Calu3 (cell line): ENCODE results near the gene AGBL5. TPM values are rescaled to one million over a fixed set of nuclear protein-coding genes. Genes with fewer than 3 reads are reported as not detected.

ENCODE experiments used
- BruUV-seq: library from RNA; stranded (reverse); fragments of 400-500 nt; replicated peaks from 2 replicates; lab custom pipeline; 2021; lab: Mats Ljungman, UMichigan
- CTCF ChIA-PET: fragments of 300-600 bp; sonication (Branson Sonifier 250); formaldehyde crosslinking; loops from one replicate; lab custom pipeline; 2022; ENCODE audit warnings: antibody characterized with exemption; lab: Charles Lee
- DNase-seq: peaks from one replicate; pipeline ENCODE4 v3.0.0; 2022
- H3K27ac Mint-ChIP-seq: one replicate; pipeline ENCODE4 v1.8.0; 2022; ENCODE audit warnings: mixed read lengths; ENCODE audit not compliant: unreplicated experiment
- H3K27me3 Mint-ChIP-seq: one replicate; pipeline ENCODE4 v1.8.0; 2022; ENCODE audit warnings: mixed read lengths; ENCODE audit not compliant: unreplicated experiment
- H3K36me3 Mint-ChIP-seq: one replicate; pipeline ENCODE4 v1.8.0; 2022; ENCODE audit warnings: mild to moderate bottlenecking, moderate library complexity, mixed read lengths; ENCODE audit not compliant: insufficient read depth, unreplicated experiment
- H3K4me1 Mint-ChIP-seq: one replicate; pipeline ENCODE4 v1.8.0; 2022; ENCODE audit warnings: mild to moderate bottlenecking, low read depth, mixed read lengths; ENCODE audit not compliant: unreplicated experiment
- H3K4me3 Mint-ChIP-seq: one replicate; pipeline ENCODE4 v1.8.0; 2022; ENCODE audit warnings: mild to moderate bottlenecking, low read depth, moderate library complexity, mixed read lengths; ENCODE audit not compliant: unreplicated experiment
- H3K9me3 Mint-ChIP-seq: one replicate; pipeline ENCODE4 v1.8.0; 2022; ENCODE audit warnings: low read depth, mixed read lengths; ENCODE audit not compliant: unreplicated experiment
- CTCF ChIP-seq: fragments of 200-600 bp; IDR thresholded peaks from one replicate; pipeline ENCODE4 v1.8.0; 2022; ENCODE audit warnings: antibody characterized with exemption; ENCODE audit not compliant: unreplicated experiment
- intact Hi-C: fragments of 100-400 bp; cut with micrococcal nuclease; formaldehyde crosslinking; loops from one replicate; pipeline ENCODE4 v1.10.0; 2022; ENCODE audit not compliant: unreplicated experiment
- total RNA-seq: library from RNA; stranded (reverse); gene quantifications from 2 replicates; pipeline ENCODE4 v1.2.3, GENCODE V29; 2022

The AGBL5 gene
- total RNA-seq, 1 experiment from 2014 or later = 25.2 TPM

DNA sequence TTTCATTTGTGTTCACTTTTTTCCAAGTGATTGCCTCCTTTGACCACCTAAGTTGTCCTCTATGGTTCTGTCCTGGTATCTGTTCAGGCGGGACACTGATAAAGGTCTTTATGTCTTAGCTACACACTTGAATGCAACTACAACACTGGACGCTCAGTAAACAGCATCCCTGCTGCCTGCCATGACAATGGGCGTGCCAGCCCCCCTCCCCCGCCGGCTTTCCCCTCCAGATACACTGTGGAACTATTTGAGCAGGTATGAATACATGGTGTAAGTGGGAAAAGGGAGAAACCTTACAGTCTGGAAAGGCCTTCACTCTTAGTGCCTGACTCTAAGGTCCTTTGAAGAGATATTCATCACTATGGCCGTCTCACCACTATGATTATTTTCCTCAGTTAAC is 5.7 kb downstream of the AGBL5 start:
- no peak overlapping the region for H3K27ac Mint-ChIP-seq
- no peak for TF ChIP-seq CTCF
- intact Hi-C loops = no loop called here
- CTCF ChIA-PET = no interaction called here
- DNase-seq = no peak
- H3K4me1 Mint-ChIP-seq = peaks cover 3% of the 10 kb centered on the region
- no peaks in the 10 kb centered on the region for H3K9me3 Mint-ChIP-seq
- H3K4me3 Mint-ChIP-seq = no peak overlapping the region
- peaks cover 65% of the 10 kb centered on the region for H3K36me3 Mint-ChIP-seq
- H3K27me3 Mint-ChIP-seq = no peaks in the 10 kb centered on the region
- no TSS peak for BruUV-seq

DNA sequence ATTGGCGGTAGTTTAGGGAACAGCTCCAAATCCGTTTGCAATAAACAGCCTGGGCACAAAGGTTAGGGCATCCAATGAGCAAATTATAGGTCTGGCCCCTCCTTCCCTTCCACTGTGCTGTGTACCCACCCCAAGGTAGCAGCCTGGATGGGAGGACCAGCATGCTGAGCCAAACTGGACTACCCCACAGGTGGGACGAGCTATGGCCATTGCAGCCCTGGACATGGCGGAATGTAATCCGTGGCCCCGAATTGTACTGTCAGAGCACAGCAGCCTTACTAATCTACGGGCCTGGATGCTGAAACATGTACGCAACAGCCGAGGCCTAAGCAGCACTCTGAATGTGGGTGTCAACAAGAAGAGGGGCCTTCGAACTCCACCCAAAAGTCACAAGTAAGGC is 6.7 kb downstream of the AGBL5 start:
- BruUV-seq = no TSS peak
- H3K27ac Mint-ChIP-seq = no peak overlapping the region
- intact Hi-C loops = no loop called here
- no peaks in the 10 kb centered on the region for H3K4me1 Mint-ChIP-seq
- CTCF ChIA-PET = no interaction called here
- no peaks in the 10 kb centered on the region for H3K27me3 Mint-ChIP-seq
- peaks cover 68% of the 10 kb centered on the region for H3K36me3 Mint-ChIP-seq
- no peak for DNase-seq
- no peak overlapping the region for H3K4me3 Mint-ChIP-seq
- TF ChIP-seq CTCF = no peak
- H3K9me3 Mint-ChIP-seq = no peaks in the 10 kb centered on the region

DNA sequence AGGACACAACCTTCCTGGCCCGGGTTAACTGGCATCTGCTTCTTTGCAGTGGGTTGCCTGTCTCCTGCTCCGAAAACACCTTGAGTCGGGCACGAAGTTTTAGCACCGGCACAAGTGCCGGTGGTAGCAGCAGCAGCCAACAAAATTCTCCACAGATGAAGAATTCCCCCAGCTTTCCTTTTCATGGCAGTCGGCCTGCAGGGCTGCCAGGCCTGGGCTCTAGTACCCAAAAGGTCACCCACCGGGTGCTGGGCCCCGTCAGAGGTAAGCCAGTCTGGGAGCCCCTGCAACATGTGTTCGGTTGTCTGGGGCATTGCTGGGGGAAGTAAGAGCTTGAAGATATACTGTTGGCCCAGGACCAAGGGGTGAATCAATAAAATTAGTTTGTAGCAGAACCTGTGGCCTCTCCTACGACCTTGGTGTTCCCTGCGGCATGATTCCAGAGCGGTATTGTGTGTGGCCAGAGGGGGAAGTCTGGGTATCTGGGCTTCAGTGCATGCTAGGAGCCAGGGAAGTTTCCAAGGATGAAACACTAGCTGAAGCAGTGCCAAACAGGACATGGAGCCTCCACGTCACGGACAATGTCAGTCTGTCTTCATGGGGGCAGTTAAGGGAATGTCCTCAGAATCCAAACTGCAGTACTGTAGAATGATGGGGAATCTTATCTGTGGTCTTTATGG is 7.8 kb downstream of the AGBL5 start:
- no peak overlapping the region for H3K4me3 Mint-ChIP-seq
- H3K4me1 Mint-ChIP-seq = no peaks in the 10 kb centered on the region
- DNase-seq = no peak
- CTCF ChIA-PET = no interaction called here
- intact Hi-C loops = no loop called here
- BruUV-seq = no TSS peak
- no peaks in the 10 kb centered on the region for H3K27me3 Mint-ChIP-seq
- H3K27ac Mint-ChIP-seq = no peak overlapping the region
- no peaks in the 10 kb centered on the region for H3K9me3 Mint-ChIP-seq
- TF ChIP-seq CTCF = no peak
- H3K36me3 Mint-ChIP-seq = peaks cover 65% of the 10 kb centered on the region

DNA sequence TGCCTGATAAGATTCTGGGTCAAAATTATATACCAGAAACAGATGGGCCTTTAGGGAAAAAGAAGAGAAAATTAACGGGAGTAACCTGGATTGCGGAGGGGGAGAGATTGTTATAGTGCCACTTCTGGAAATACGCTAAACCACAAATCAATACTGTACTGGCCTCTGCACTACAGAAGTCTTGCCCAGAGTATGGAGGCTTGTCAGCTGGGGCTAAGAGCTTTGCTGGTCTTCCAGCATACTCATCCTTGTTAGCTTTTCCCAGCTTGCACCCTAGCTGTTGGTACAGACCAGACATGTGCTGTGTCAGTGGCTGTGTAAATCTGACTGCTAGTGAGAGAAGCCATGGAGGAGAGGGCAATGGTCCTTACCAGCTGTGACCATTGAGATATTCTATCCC is 8.9 kb downstream of the AGBL5 start:
- H3K4me3 Mint-ChIP-seq = no peak overlapping the region
- H3K4me1 Mint-ChIP-seq = no peaks in the 10 kb centered on the region
- intact Hi-C loops = no loop called here
- peak overlapping the region; percentile 58 for H3K27ac Mint-ChIP-seq
- H3K27me3 Mint-ChIP-seq = no peaks in the 10 kb centered on the region
- no peak for DNase-seq
- H3K36me3 Mint-ChIP-seq = peaks cover 68% of the 10 kb centered on the region
- no TSS peak for BruUV-seq
- CTCF ChIA-PET = no interaction called here
- no peaks in the 10 kb centered on the region for H3K9me3 Mint-ChIP-seq
- TF ChIP-seq CTCF = no peak
